K562 (cell line): ENCODE results near the gene ZNF747. TPM values are rescaled to one million over a fixed set of nuclear protein-coding genes. Genes with fewer than 3 reads are reported as not detected.

Source experiments
- ATAC-seq: fragments of 200-7000 bp; cut with Tn5 transposase; 3 replicates; pipeline ENCODE4 v1.9.1; 2020; ENCODE audit warnings: moderate library complexity
- BruUV-seq: library from RNA; stranded (reverse); fragments of 400-500 nt; replicated peaks from 2 replicates; lab custom pipeline; 2021; lab: Mats Ljungman, UMichigan
- CTCF ChIA-PET: fragments of 300-600 bp; formaldehyde crosslinking; extraction: SDS; loops from one replicate; lab custom pipeline; 2021; ENCODE audit warnings: low intra/inter-chr PET ratio; lab: Yijun Ruan, JAX
- POLR2A ChIA-PET: fragments of 300-600, 350-650 bp; sonication (Branson Sonifier 250); formaldehyde crosslinking; extraction: SDS; loops from one replicate; lab custom pipeline; 2021; ENCODE audit warnings: antibody characterized with exemption, inconsistent platforms; lab: Yijun Ruan, JAX
- DNase-seq, 4 experiments: peaks; one replicate each; pipeline versions ENCODE4 v3.0.0 to v3.0.0-alpha.2; 2011 to 2018; ENCODE audit warnings: low spot score in 3 of 4, mixed read lengths in 3 of 4; ENCODE audit errors: extremely low read depth in 1 of 4
- FAIRE-seq: peaks from 2 replicates; lab custom pipeline; 2011; peaks lifted over from hg19 to GRCh38; lab: Jason Lieb, UNC
- H2AFZ ChIP-seq: 2 replicates; pipeline ENCODE4 v1.6.0; 2011; ENCODE audit warnings: low read depth, low read length, control low read depth, inconsistent platforms
- H3K27ac ChIP-seq: fragments of 200-600 bp; 3 replicates; pipeline ENCODE4 v1.8.0; 2011; ENCODE audit warnings: low read depth, mild to moderate bottlenecking, control low read depth, inconsistent platforms, low read length, moderate library complexity, mixed read lengths; ENCODE audit errors: extremely low read depth
- H3K27me3 ChIP-seq, 2 experiments: fragments of 300-600 bp in 1 of 2; 2 replicates in 1 of 2; 3 replicates in 1 of 2; pipeline versions ENCODE4 v1.6.0 to v1.8.0; 2011; ENCODE audit warnings: inconsistent platforms in 2 of 2, low read length in 2 of 2, mild to moderate bottlenecking in 1 of 2, mixed read lengths in 1 of 2, moderate library complexity in 1 of 2; ENCODE audit not compliant: control insufficient read depth in 2 of 2, insufficient read depth in 2 of 2
- H3K36me3 ChIP-seq: fragments of 300-600 bp; 3 replicates; pipeline ENCODE4 v1.8.0; 2011; ENCODE audit warnings: mild to moderate bottlenecking, low read length, inconsistent platforms; ENCODE audit not compliant: control insufficient read depth, insufficient read depth
- H3K4me1 ChIP-seq, 2 experiments: fragments of 200-600 bp in 1 of 2; replicated peaks in 1 of 2; 2 replicates in 1 of 2; 3 replicates in 1 of 2; pipeline versions ENCODE4 v1.5.1 to v1.8.0; 2011; ENCODE audit warnings: inconsistent platforms in 2 of 2, low read length in 2 of 2, mild to moderate bottlenecking in 1 of 2, mixed read lengths in 1 of 2, moderate library complexity in 1 of 2; ENCODE audit not compliant: control insufficient read depth in 2 of 2, insufficient read depth in 2 of 2
- H3K4me2 ChIP-seq: 2 replicates; pipeline ENCODE4 v1.6.1; 2011; ENCODE audit warnings: low read length, control low read depth, inconsistent platforms, mixed read lengths; ENCODE audit not compliant: insufficient read depth
- H3K4me3 ChIP-seq: fragments of 200-600 bp; sonication (generic), shearing (Covaris generic); 2 replicates; pipeline ENCODE4 v1.5.1; 2016; ENCODE audit warnings: control low read depth, inconsistent platforms
- H3K79me2 ChIP-seq: fragments of 200-600 bp; 3 replicates; pipeline ENCODE4 v1.8.0; 2011; ENCODE audit warnings: low read length, inconsistent platforms; ENCODE audit not compliant: control insufficient read depth, insufficient read depth
- H3K9ac ChIP-seq, 2 experiments: 2 replicates each; pipeline versions ENCODE4 v1.6.0 to v1.6.1; 2011; ENCODE audit warnings: low read depth in 2 of 2, low read length in 2 of 2, control low read depth in 1 of 2, inconsistent platforms in 1 of 2, mild to moderate bottlenecking in 1 of 2, mixed read lengths in 1 of 2; ENCODE audit not compliant: insufficient read depth in 1 of 2
- H3K9me1 ChIP-seq: one replicate; pipeline ENCODE4 v1.6.0; 2011; ENCODE audit warnings: inconsistent platforms, mild to moderate bottlenecking, low read length, moderate library complexity; ENCODE audit not compliant: control insufficient read depth, insufficient read depth
- H3K9me3 ChIP-seq: replicated peaks from 2 replicates; pipeline ENCODE4 v1.5.1; 2011; ENCODE audit warnings: low read depth, low read length, inconsistent platforms; ENCODE audit not compliant: control insufficient read depth, insufficient read depth
- H4K20me1 ChIP-seq: replicated peaks from 2 replicates; pipeline ENCODE4 v1.6.1; 2011; ENCODE audit warnings: low read length, inconsistent platforms, mixed read lengths; ENCODE audit not compliant: control insufficient read depth, insufficient read depth
- GABPB1 ChIP-seq: sonication (generic); formaldehyde crosslinking; IDR thresholded peaks from 2 replicates; pipeline ENCODE4 v1.8.0; 2022; ENCODE audit warnings: mild to moderate bottlenecking, missing genetic modification reagents
- TSC22D4 ChIP-seq: fragments of 450-650 bp; IDR thresholded peaks from 2 replicates; pipeline ENCODE4 v1.6.1; 2016; ENCODE audit warnings: missing genetic modification characterization, missing biosample characterization, control low read depth
- WGBS: fragments of 100-300 bp; shearing (Covaris generic); methylation state at CpG from one replicate; pipeline ENCODE4 v1.1.6; 2016; ENCODE audit warnings: low coverage, mixed read lengths; ENCODE audit not compliant: insufficient coverage; ENCODE audit errors: missing lambda C conversion rate; 5-methylcytosine and 5-hydroxymethylcytosine counted together
- in situ Hi-C: fragments of 300-500 bp; cut with MboI; formaldehyde crosslinking; loops from 4 replicates; pipeline ENCODE4 v1.15.0; 2018; ENCODE audit warnings: inconsistent platforms, mixed read lengths
- intact Hi-C: fragments of 100-400 bp; cut with micrococcal nuclease; formaldehyde crosslinking; loops from 2 replicates; pipeline ENCODE4 v1.14.2; 2022
- polyA plus RNA-seq, 8 experiments: library from polyadenylated mRNA; depleted of rRNA in 4 of 8; stranded (reverse) in 5 of 8; unstranded in 3 of 8; fragments of >200 nt; fragmentation: Nextera tagmentation in 2 of 8; fragmentation: Illumina TruSeq in 1 of 8; extraction: Ambion mirVana in 2 of 8; extraction: Trizol in 1 of 8; gene quantifications; 2 replicates each; pipeline versions ENCODE4 v1.2.1 to v1.2.3, GENCODE V29; 2011 to 2014; ENCODE audit warnings: inconsistent platforms in 1 of 8, missing spikeins in 1 of 8
- total RNA-seq, 7 experiments: library from RNA; depleted of rRNA in 6 of 7; stranded (reverse); fragments of >200 nt in 6 of 7; fragmentation: Illumina TruSeq in 2 of 7; extraction: Trizol in 2 of 7; gene quantifications; 2 replicates each; pipeline versions ENCODE4 v1.2.1 to v1.2.3, GENCODE V29; 2011 to 2021; ENCODE audit warnings: low replicate concordance in 1 of 7
- TF ChIP-seq, protein P1 (sequence below), 2 experiments: fragments of 450-650 bp in 1 of 2; sonication (generic) in 1 of 2; formaldehyde crosslinking in 1 of 2; IDR thresholded peaks in 1 of 2; conservative IDR thresholded peaks in 1 of 2; 2 replicates each; pipeline versions ENCODE4 v1.6.1 to v1.8.1; 2016 to 2023; ENCODE audit warnings: mild to moderate bottlenecking in 2 of 2, moderate library complexity in 2 of 2, inconsistent platforms in 1 of 2, missing genetic modification reagents in 1 of 2

The ZNF747 gene
- total and polyA plus RNA-seq, 9 of the 15 experiments (the other 6 are each of a cell fraction or from before 2014, with no cell fraction given): 0.14 to 3.3 (median 1.5) TPM

DNA sequence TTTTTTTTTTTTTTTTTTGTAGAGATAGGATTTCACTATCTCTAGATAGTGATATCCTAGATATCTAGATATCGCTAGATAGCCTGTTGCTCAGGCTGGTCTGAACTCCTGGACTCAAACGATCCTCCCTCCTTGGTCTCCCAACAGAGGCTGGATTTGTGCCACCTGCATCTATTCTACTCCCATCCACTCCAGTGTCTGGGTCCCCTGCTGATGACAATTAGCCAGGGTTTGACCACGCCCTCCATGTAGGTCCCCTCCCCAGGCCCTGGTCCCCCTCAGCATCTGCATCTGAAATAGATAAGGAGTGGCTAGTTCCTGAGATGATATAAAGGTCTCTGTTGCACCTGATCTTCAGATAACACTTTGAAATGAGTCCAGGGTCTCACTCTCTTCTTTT lies 34.6 kb upstream of the ZNF747 start:
- intact Hi-C loops: no loop called here
- peak in 1 of 4 experiments; percentile 19 for DNase-seq
- CTCF ChIA-PET: no interaction called here
- FAIRE-seq: no peak
- H3K9me1 ChIP-seq: no peaks in the 10 kb centered on the region
- in situ Hi-C loops: no loop called here
- no peaks in the 10 kb centered on the region for H3K36me3 ChIP-seq
- H3K4me3 ChIP-seq: no peak overlapping the region
- peaks cover 23% of the 10 kb centered on the region for H3K79me2 ChIP-seq
- no peak overlapping the region for H3K4me2 ChIP-seq
- H2AFZ ChIP-seq: no peak overlapping the region
- no peaks in the 10 kb centered on the region for H3K9me3 ChIP-seq
- BruUV-seq: no TSS peak
- peaks cover 13 to 30% of the 10 kb centered on the region in 2 experiments for H3K4me1 ChIP-seq
- ATAC-seq: no peak
- 95% methylated on average over 3 of the region's 3 CpGs for whole genome bisulfite sequencing
- H3K9ac ChIP-seq: no peak overlapping the region
- TF ChIP-seq TSC22D4 (tag): no peak
- H4K20me1 ChIP-seq: no peaks in the 10 kb centered on the region
- H3K27me3 ChIP-seq: no peaks in the 10 kb centered on the region
- H3K27ac ChIP-seq: no peak overlapping the region
- POLR2A ChIA-PET: interaction anchor here (1.3 kb wide), 1 partner anchor 11 kb away, joined by 3 read pairs; the partner anchor contains the start of gene ZNF764

DNA sequence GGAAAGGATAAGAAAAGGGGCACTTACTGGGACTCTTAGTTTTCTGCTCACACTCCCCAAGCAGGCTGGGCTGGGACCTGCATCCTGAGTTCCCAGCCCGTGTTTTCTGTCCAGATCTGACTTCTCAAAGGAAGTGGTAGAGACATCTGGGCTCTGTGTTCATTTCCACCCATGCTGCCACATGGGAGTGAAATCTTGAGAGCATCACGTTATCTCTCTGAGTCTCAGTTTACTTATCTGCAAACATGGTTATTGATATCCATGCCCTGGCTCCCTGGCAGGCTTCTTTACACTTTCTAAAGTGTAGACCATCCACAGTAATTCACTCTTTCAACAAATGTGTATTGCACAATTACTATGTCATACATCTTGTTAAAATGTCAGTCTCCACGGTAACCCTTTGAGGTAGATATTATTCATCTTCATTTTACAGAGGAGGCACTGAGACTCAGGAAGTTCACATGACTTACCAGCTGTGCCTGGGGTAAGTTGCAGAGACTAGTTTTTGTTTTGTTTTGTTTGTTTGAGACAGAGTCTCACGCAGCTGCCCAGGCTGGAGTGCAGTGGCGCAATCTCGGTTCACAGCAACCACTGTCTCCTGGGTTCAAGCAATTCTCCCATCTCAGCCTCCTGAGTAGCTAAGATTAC lies 33.5 kb upstream of the ZNF747 start:
- FAIRE-seq: no peak
- Histone ChIP-seq H3K36me3 (no peaks in the 10 kb centered on the region), H3K4me1 (peaks cover 12 to 30% of the 10 kb centered on the region in 2 experiments), H4K20me1 (no peaks in the 10 kb centered on the region), H3K79me2 (peaks cover 15% of the 10 kb centered on the region), H2AFZ (no peak overlapping the region), H3K9me1 (no peaks in the 10 kb centered on the region), H3K4me2 (no peak overlapping the region), H3K4me3 (no peak overlapping the region), H3K27me3 (no peaks in the 10 kb centered on the region), H3K27ac (no peak overlapping the region), H3K9me3 (no peaks in the 10 kb centered on the region), H3K9ac (no peak overlapping the region)
- no TSS peak for BruUV-seq
- 44% methylated on average over 6 of the region's 6 CpGs for WGBS
- DNase-seq: no peak
- ChIA-PET POLR2A (interaction anchor here (0.9 to 1.3 kb wide), 3 partner anchors 10 to 18 kb away, joined by 3 to 4 read pairs (median 3); partner anchors contain the start of gene ZNF764), CTCF (no interaction called here)
- ATAC-seq: no peak
- intact Hi-C loops (no loop called here), in situ Hi-C loops (no loop called here)
- 0 out of 2 replicates have a peak, but pooled peaks have one; percentile 23 for TF ChIP-seq GABPB1
- TF ChIP-seq, protein P1, sequence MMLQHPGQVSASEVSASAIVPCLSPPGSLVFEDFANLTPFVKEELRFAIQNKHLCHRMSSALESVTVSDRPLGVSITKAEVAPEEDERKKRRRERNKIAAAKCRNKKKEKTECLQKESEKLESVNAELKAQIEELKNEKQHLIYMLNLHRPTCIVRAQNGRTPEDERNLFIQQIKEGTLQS (IDR thresholded peaks at IDR 0.05): 0 out of 2 replicates have a peak, but pooled peaks have one; percentile 17
- TF ChIP-seq, protein P1 (CRISPR knock-in tag; conservative IDR thresholded peaks at IDR 0.05): no peak
